B cell (primary cell): Measurements from ENCODE around the gene LRRC63. TPM values are rescaled to one million over a fixed set of nuclear protein-coding genes. Genes with fewer than 3 reads are reported as not detected.
A peak's percentile ranks its signal among the peaks of the same experiment; 100 is the strongest.

ENCODE experiments used
- ATAC-seq: fragments of 200-7000 bp; cut with Tn5 transposase; one replicate; pipeline ENCODE4 v1.10.0; 2021; ENCODE audit warnings: low read depth, mild to moderate bottlenecking, moderate number of reproducible peaks, moderate library complexity
- CTCF ChIA-PET: fragments of 350-600 bp; sonication (Branson Sonifier 250); formaldehyde crosslinking; loops from one replicate; lab custom pipeline; 2021; ENCODE audit warnings: antibody characterized with exemption, inconsistent platforms; lab: Charles Lee
- POLR2A ChIA-PET: fragments of 350-600 bp; sonication (Branson Sonifier 250); formaldehyde crosslinking; loops from one replicate; lab custom pipeline; 2021; ENCODE audit warnings: antibody characterized with exemption; lab: Charles Lee
- DNase-seq: peaks from one replicate; pipeline ENCODE4 v3.0.0; 2013
- H2AFZ ChIP-seq: 2 replicates; pipeline ENCODE4 v1.6.1; 2012; ENCODE audit warnings: mild to moderate bottlenecking, low read depth, low read length; ENCODE audit not compliant: insufficient read depth, poor library complexity, severe bottlenecking
- H3K27ac ChIP-seq, 2 donors: 1 replicate in 1 of 2; 2 replicates in 1 of 2; pipeline ENCODE4 v1.5.1; 2012 to 2013; ENCODE audit warnings: low read length in 2 of 2, mild to moderate bottlenecking in 2 of 2, moderate library complexity in 1 of 2
- H3K27me3 ChIP-seq, 4 experiments: fragments of 200-600 bp in 1 of 4; sonication (generic) in 1 of 4; replicated peaks in 1 of 4; 1 replicate in 2 of 4; 2 replicates in 2 of 4; pipeline versions ENCODE4 v1.6.1 to v1.7.0; 2013 to 2016; ENCODE audit warnings: low read length in 3 of 4, mild to moderate bottlenecking in 2 of 4, mixed read lengths in 1 of 4, moderate library complexity in 1 of 4; ENCODE audit not compliant: insufficient read depth in 4 of 4, control insufficient read depth in 3 of 4; ENCODE audit errors: control extremely low read depth in 1 of 4
- H3K36me3 ChIP-seq, 2 experiments: replicated peaks in 1 of 2; 1 replicate in 1 of 2; 2 replicates in 1 of 2; pipeline versions ENCODE4 v1.6.1 to v1.7.1; 2013; ENCODE audit warnings: low read length in 1 of 2; ENCODE audit not compliant: insufficient read depth in 2 of 2, control insufficient read depth in 1 of 2; ENCODE audit errors: control extremely low read depth in 1 of 2, extremely low read depth in 1 of 2
- H3K4me1 ChIP-seq, 2 donors: fragments of 200-600 bp in 1 of 2; sonication (generic) in 1 of 2; 1 replicate in 1 of 2; 2 replicates in 1 of 2; pipeline versions ENCODE4 v1.5.1 to v1.6.1; 2013 to 2017; ENCODE audit warnings: low read length in 2 of 2; ENCODE audit not compliant: control insufficient read depth in 2 of 2, insufficient read depth in 2 of 2
- H3K4me2 ChIP-seq: replicated peaks from 2 replicates; pipeline ENCODE3; 2012; ENCODE audit warnings: mild to moderate bottlenecking, low read depth, low read length; ENCODE audit not compliant: poor library complexity, severe bottlenecking
- H3K4me3 ChIP-seq, 5 experiments: fragments of 200-600 bp in 1 of 5; sonication (generic) in 1 of 5; 1 replicate in 3 of 5; 2 replicates in 2 of 5; pipeline versions ENCODE4 v1.5.1 to v1.7.0; 2011 to 2016; ENCODE audit warnings: low read length in 4 of 5, mild to moderate bottlenecking in 4 of 5, low read depth in 2 of 5, control low read depth in 1 of 5, moderate library complexity in 1 of 5; ENCODE audit not compliant: insufficient read depth in 1 of 5; ENCODE audit errors: control extremely low read depth in 1 of 5, extremely low read depth in 1 of 5
- H3K79me2 ChIP-seq: fragments of 200-600 bp; sonication (generic); one replicate; pipeline ENCODE4 v1.6.0; 2016; ENCODE audit warnings: low read length; ENCODE audit not compliant: control insufficient read depth, insufficient read depth
- H3K9ac ChIP-seq: fragments of 200-600 bp; sonication (generic); 2 replicates; pipeline ENCODE4 v1.6.1; 2017; ENCODE audit warnings: mild to moderate bottlenecking, low read length, moderate library complexity
- H3K9me3 ChIP-seq, 3 donors: one replicate each; pipeline versions ENCODE4 v1.6.1 to v1.7.1; 2013; ENCODE audit warnings: low read length in 2 of 3; ENCODE audit not compliant: control insufficient read depth in 2 of 3, insufficient read depth in 1 of 3; ENCODE audit errors: control extremely low read depth in 1 of 3
- H4K20me1 ChIP-seq: 2 replicates; pipeline ENCODE4 v1.6.0; 2012; ENCODE audit warnings: mild to moderate bottlenecking, low read length; ENCODE audit not compliant: insufficient read depth, control insufficient read depth, poor library complexity, severe bottlenecking
- H3K27ac Mint-ChIP-seq: one replicate; pipeline ENCODE4 v1.8.0; 2021; ENCODE audit warnings: mixed read lengths
- H3K27me3 Mint-ChIP-seq: one replicate; pipeline ENCODE4 v1.8.0; 2021; ENCODE audit warnings: mixed read lengths
- H3K4me1 Mint-ChIP-seq: one replicate; pipeline ENCODE4 v1.8.0; 2021; ENCODE audit warnings: mixed read lengths
- H3K4me3 Mint-ChIP-seq: one replicate; pipeline ENCODE4 v1.8.0; 2021; ENCODE audit warnings: mixed read lengths
- H3K9me3 Mint-ChIP-seq: one replicate; pipeline ENCODE4 v1.8.0; 2022; ENCODE audit warnings: mixed read lengths; ENCODE audit not compliant: insufficient read depth
- EZH2 ChIP-seq: IDR thresholded peaks from 2 replicates; pipeline ENCODE4 v1.6.1; 2012; ENCODE audit warnings: borderline replicate concordance, low read depth, mild to moderate bottlenecking, moderate library complexity, low read length; ENCODE audit not compliant: insufficient read depth, poor library complexity, severe bottlenecking
- WGBS: methylation state at CpG from one replicate; pipeline ENCODE4 v1.1.5; 2013; ENCODE audit warnings: missing lambda C conversion rate; ENCODE audit not compliant: insufficient coverage; 5-methylcytosine and 5-hydroxymethylcytosine counted together
- intact Hi-C: fragments of 100-400 bp; cut with micrococcal nuclease; formaldehyde crosslinking; loops from one replicate; pipeline ENCODE4 v1.10.0; 2022
- polyA plus RNA-seq: library from polyadenylated mRNA; depleted of rRNA; stranded (reverse); fragments of >200 nt; gene quantifications from 2 replicates; pipeline ENCODE4 v1.2.3, GENCODE V29; 2012
- total RNA-seq, 2 donors: library from RNA; stranded (reverse); fragments of 120-200 nt in 1 of 2; gene quantifications; 1 replicate in 1 of 2; 2 replicates in 1 of 2; pipeline versions ENCODE4 v1.2.3 to v1.2.4, GENCODE V29; 2013 to 2022
- TF ChIP-seq, protein P1 (sequence below): fragments of 200-600 bp; IDR thresholded peaks from one replicate; pipeline ENCODE4 v1.8.0; 2022; ENCODE audit warnings: antibody characterized with exemption, mild to moderate bottlenecking

The LRRC63 gene
- total and polyA plus RNA-seq, 2 donors (not counting 1 experiment from before 2014, with no cell fraction given) = 0.06 to 0.25 TPM

DNA sequence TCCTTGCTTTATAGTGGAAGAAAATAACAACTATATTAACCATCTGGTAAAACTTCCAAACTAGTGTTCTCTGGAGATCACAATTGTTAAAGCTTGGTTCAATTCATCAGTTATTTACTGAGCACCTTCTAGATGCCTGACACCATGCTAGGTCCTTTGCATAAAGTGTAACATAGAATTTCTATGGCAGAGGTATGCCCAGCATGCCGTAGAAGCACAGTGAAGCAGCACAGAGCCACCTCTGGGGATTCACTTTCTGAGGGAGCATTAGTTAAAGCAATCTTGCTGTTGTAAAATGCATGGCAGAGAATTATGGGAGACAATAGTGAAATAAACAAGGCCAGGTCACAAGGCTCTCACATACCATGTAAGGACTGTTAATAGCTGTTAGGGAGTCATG lies 75.2 kb downstream of the LRRC63 start:
- Histone ChIP-seq H3K79me2 (no peaks in the 10 kb centered on the region), H4K20me1 (no peaks in the 10 kb centered on the region), H3K9ac (no peak overlapping the region), H3K4me3 (no peak overlapping the region), H3K36me3 (no peaks in the 10 kb centered on the region), H3K27ac (no peak overlapping the region), H3K4me2 (no peak overlapping the region), H2AFZ (no peak overlapping the region), H3K9me3 (no peaks in the 10 kb centered on the region), H3K27me3 (no peaks in the 10 kb centered on the region), H3K4me1 (no peaks in the 10 kb centered on the region)
- 75% methylated on average over 1 of the region's 1 CpG for WGBS
- Mint-ChIP-seq H3K27ac (no peak overlapping the region), H3K9me3 (no peaks in the 10 kb centered on the region), H3K27me3 (no peaks in the 10 kb centered on the region), H3K4me3 (no peak overlapping the region), H3K4me1 (no peaks in the 10 kb centered on the region)
- no peak for TF ChIP-seq EZH2
- CTCF ChIA-PET = interaction anchor here (1.6 kb wide), 1 partner anchor 8 kb away, joined by 9 read pairs; no protein-coding TSS in a partner anchor
- ATAC-seq (no peak), DNase-seq (no peak)
- intact Hi-C loops = loop anchor here (5.0 kb wide), 1 partner anchor 665 kb away; no protein-coding TSS in a partner anchor
- POLR2A ChIA-PET = no interaction called here

DNA sequence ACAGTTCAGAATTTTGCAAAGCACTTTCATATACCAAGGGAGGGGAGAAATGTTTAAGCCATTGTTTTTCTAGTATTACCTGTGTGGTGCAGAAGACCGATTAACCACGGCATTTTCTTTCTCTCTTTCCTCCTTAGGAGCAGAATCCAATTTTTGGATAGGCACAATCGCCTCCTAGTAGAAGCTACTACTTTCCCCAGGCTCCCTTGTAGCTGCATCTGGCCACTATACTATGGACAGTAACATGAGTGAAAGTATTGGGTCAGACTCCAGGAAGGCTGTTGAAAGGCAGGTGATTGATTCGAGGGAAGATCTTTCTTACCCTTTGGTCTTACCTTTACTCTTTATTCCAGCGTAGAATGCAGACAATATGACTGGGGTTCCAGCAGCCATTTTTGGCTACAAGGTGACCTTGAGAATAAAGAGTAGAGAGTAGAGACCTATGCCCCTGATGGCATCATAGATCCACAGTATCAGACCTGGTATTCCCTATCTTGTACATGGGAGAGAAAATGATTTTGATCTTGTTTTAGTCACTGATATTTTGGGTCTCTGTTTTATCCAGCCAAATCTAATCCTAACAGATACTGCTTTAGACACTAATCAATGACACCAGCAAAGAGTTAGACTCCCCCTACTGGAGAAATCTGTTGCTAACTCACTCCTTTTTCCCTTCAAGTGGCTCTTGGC lies 77.0 kb downstream of the LRRC63 start:
- H3K27ac Mint-ChIP-seq = no peak overlapping the region

More for the DNA sequence above, 77.0 kb downstream of the LRRC63 start:
- no peaks in the 10 kb centered on the region for H3K9me3 Mint-ChIP-seq
- TF ChIP-seq EZH2 = no peak
- TF ChIP-seq, protein P1, sequence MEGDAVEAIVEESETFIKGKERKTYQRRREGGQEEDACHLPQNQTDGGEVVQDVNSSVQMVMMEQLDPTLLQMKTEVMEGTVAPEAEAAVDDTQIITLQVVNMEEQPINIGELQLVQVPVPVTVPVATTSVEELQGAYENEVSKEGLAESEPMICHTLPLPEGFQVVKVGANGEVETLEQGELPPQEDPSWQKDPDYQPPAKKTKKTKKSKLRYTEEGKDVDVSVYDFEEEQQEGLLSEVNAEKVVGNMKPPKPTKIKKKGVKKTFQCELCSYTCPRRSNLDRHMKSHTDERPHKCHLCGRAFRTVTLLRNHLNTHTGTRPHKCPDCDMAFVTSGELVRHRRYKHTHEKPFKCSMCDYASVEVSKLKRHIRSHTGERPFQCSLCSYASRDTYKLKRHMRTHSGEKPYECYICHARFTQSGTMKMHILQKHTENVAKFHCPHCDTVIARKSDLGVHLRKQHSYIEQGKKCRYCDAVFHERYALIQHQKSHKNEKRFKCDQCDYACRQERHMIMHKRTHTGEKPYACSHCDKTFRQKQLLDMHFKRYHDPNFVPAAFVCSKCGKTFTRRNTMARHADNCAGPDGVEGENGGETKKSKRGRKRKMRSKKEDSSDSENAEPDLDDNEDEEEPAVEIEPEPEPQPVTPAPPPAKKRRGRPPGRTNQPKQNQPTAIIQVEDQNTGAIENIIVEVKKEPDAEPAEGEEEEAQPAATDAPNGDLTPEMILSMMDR = peak; percentile 87
- no peaks in the 10 kb centered on the region for H3K4me1 Mint-ChIP-seq
- Histone ChIP-seq H3K9ac (no peak overlapping the region), H3K27ac (no peak overlapping the region), H3K79me2 (no peaks in the 10 kb centered on the region), H3K4me2 (no peak overlapping the region), H3K4me1 (no peaks in the 10 kb centered on the region), H4K20me1 (no peaks in the 10 kb centered on the region), H3K4me3 (no peak overlapping the region), H3K9me3 (no peaks in the 10 kb centered on the region), H2AFZ (no peak overlapping the region), H3K36me3 (no peaks in the 10 kb centered on the region), H3K27me3 (no peaks in the 10 kb centered on the region)
- ATAC-seq = peak; percentile 24
- POLR2A ChIA-PET = no interaction called here
- CTCF ChIA-PET = interaction anchor here (0.8 to 3.2 kb wide), 11 partner anchors 9 to 778 kb away, joined by 3 to 21 read pairs (median 3); no protein-coding TSS in a partner anchor
- H3K4me3 Mint-ChIP-seq = no peak overlapping the region
- peak; percentile 65 for DNase-seq
- intact Hi-C loops = loop anchor here (1.0 to 5.0 kb wide), 2 partner anchors 128 to 666 kb away; no protein-coding TSS in a partner anchor
- H3K27me3 Mint-ChIP-seq = no peaks in the 10 kb centered on the region
- WGBS = 100% methylated on average over 1 of the region's 5 CpGs
